ENCODE measurements around the gene NOP14.

Gene NOP14

DNA sequence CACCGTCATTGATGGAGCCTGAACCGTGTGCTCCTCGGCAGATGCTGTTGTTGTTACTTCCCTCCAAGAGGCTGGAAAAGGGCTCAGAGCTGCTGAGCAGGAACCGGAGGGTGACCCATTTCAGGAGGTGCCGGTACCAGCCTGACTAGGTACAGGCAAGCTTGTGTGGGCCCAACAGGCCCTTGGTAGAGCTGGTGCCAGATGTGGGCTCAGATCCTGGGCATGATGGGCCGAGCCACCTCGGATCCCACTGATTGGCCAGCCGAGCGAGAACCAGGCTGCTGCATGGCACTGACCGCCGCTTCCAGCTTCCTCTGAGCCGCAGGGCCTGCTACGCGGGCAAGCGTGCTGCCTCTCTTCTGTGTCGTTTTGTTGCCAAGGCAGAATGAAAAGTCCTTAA lies 33.7 kb downstream of the NOP14 start:
- TF ChIP-seq, protein P1, sequence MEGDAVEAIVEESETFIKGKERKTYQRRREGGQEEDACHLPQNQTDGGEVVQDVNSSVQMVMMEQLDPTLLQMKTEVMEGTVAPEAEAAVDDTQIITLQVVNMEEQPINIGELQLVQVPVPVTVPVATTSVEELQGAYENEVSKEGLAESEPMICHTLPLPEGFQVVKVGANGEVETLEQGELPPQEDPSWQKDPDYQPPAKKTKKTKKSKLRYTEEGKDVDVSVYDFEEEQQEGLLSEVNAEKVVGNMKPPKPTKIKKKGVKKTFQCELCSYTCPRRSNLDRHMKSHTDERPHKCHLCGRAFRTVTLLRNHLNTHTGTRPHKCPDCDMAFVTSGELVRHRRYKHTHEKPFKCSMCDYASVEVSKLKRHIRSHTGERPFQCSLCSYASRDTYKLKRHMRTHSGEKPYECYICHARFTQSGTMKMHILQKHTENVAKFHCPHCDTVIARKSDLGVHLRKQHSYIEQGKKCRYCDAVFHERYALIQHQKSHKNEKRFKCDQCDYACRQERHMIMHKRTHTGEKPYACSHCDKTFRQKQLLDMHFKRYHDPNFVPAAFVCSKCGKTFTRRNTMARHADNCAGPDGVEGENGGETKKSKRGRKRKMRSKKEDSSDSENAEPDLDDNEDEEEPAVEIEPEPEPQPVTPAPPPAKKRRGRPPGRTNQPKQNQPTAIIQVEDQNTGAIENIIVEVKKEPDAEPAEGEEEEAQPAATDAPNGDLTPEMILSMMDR (conservative IDR thresholded peaks at IDR 0.05; ENCODE audit: control insufficient read depth, insufficient read depth, low read depth, low read length), result no peak

DNA sequence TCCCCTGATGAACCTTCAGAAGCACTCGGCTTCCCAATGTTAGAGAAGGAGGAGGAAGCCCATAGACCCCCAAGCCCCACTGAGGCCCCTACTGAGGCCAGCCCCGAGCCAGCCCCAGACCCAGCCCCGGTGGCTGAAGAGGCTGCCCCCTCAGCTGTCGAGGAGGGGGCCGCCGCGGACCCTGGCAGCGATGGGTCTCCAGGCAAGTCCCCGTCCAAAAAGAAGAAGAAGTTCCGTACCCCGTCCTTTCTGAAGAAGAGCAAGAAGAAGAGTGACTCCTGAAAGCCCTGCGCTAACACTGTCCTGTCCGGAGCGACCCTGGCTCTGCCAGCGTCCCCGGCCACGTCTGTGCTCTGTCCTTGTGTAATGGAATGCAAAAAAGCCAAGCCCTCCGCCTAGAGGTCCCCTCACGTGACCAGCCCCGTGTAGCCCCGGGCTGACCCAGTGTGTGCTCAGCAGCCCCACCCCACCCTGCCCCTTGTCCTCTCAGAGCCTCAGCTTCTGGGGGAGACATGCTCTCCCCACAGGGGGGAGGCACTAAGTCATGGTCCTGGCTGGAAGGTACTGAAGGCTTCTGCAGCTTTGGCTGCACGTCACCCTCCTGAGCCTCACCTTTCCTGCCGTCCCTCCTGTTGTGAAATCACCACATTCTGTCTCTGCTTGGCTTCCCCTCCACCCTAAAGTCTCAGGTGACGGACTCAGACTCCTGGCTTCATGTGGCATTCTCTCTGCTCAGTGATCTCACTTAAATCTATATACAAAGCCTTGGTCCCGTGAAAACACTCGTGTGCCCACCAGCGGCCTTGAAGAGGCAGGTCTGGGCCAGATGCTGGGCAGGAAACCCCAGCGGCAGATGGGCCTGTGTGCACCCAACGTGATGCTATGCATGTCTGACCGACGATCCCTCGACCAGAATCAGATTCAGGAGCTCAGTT lies 34.7 kb downstream of the NOP14 start:
- DNase-seq (ENCODE audit: low read depth), result no peak
- TF ChIP-seq, protein P1 (conservative IDR thresholded peaks at IDR 0.05; ENCODE audit: control insufficient read depth, insufficient read depth, low read depth, low read length), result no peak
- no peak overlapping the region for H3K4me3 ChIP-seq (ENCODE audit: control insufficient read depth, low read depth, low read length)

More for the DNA sequence above, 33.7 kb downstream of the NOP14 start:
- no peak for DNase-seq (ENCODE audit: low read depth)
- no peak overlapping the region for H3K4me3 ChIP-seq (ENCODE audit: control insufficient read depth, low read depth, low read length)

DNA sequence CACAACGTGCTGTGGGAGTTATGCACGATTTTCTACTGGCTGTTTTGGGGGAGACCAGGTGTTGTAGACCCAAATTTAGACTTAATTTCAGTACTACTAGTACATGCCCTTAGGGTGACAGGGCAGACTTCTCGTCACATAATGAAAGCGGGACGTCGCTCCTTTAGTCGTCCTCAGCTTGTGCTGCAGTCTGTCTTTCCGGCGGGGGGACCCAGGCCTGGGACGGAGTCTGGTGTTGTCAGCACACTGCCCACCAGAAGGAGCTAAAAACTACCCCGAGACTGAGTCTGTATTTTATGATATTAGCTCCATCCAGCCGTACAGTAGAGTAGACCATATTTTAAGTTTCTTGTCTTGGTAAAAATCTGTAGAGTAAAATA lies 35.5 kb downstream of the NOP14 start:
- H3K4me3 ChIP-seq (ENCODE audit: control insufficient read depth, low read depth, low read length), result no peak overlapping the region
- no peak for DNase-seq (ENCODE audit: low read depth)
- TF ChIP-seq, protein P1 (conservative IDR thresholded peaks at IDR 0.05; ENCODE audit: control insufficient read depth, insufficient read depth, low read depth, low read length), result no peak

DNA sequence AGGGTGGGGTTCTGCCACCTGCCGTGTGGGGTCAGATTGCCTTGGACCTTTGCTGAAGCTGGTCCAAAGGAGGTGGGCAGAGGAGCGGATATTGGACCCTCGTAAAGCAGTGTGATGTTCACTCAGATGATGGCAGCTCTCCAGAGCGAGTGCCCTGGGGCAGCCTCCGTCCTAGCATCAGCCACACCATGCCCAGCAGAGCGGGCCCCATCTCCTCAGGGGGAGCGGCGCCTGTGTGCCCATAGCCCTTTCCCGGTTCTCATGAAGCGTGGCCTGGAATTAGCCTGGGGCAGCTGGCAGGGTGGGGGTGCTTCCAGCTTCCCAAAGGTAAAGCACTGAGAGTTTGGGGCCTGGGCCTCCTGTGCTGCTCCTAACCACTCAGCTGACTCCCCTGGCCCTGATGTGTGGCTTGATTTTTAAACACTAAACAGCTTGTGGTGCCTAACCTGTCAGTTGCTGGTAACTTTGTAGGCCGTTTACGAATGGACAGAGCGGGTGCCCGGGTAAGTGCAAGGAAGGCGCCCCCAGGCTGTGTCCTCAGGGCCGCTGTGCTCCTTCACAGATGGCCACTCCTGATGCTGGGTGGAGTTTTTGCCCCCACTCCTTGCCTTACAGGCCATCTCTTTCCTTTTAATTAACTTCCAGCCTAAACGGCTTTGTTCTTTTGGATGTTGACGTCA lies 36.0 kb downstream of the NOP14 start:
- TF ChIP-seq, protein P1 (conservative IDR thresholded peaks at IDR 0.05; ENCODE audit: control insufficient read depth, insufficient read depth, low read depth, low read length), result no peak
- no peak overlapping the region for H3K4me3 ChIP-seq (ENCODE audit: control insufficient read depth, low read depth, low read length)
- DNase-seq (ENCODE audit: low read depth), result no peak

DNA sequence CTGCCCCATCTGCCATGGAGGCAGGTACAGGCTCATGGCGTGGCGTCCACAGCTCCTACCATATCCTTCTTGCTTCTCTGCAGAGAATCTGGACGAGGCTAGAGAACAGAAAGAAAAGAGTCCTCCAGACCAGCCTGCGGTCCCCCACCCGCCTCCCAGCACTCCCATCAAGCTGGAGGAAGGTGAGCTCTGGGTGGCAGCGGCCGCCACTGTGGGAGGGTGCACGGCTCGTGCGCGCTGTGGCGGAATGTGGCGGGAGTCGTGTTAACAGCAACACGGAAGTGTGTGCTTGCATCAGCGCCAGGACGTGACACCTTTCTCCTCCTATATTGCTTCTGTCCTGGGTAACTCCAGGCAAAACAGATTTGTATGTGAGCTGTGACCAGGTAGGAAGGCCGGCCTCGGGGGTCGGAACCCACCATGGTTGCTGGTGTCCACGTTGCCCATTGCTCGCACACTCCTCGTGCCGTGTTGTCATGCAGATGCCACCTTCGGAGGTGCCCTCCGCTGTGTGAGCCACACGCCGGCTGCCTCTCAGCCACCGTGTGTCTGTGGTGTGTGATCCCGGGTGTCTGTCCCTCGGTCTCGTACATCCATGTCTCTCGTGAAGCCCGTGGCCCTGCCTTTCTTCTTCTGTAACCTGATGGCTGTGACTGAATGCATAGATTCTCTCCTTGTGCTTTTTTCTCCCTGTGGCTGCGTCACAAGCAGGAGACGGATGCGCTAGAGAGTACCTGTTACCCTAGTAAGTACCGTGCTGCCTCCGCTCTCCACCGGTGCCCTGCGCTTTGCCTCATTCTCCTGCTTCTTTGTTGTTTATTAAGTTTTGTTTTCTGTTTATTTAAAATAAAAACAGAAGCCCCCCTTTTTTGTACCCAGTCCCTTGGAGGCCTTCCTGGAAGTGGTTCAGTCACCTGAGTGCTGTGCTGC lies 37.0 kb downstream of the NOP14 start:
- TF ChIP-seq, protein P1 (conservative IDR thresholded peaks at IDR 0.05; ENCODE audit: control insufficient read depth, insufficient read depth, low read depth, low read length), result no peak
- DNase-seq (ENCODE audit: low read depth), result no peak
- no peak overlapping the region for H3K4me3 ChIP-seq (ENCODE audit: control insufficient read depth, low read depth, low read length)

DNA sequence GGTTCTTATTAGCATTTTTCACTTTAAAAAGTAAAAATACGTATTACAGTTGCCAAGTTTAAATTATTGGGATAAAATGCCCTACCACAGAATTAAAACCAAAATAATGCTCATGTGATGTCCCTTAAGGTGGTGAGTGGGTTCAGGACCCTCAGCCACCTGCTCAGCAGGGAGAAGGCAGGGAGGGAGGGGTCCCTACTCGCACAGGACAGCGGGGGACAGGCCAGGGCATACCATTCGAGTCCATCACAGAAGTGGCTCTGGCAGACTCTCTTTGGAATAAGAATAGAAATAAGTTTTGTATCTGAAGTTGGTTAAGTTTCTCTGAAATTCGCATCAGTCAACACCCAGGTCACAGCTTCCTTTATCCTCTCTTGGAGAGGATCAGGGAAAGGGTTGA lies 37.7 kb downstream of the NOP14 start:
- DNase-seq (ENCODE audit: low read depth), result no peak
- TF ChIP-seq, protein P1 (conservative IDR thresholded peaks at IDR 0.05; ENCODE audit: control insufficient read depth, insufficient read depth, low read depth, low read length), result no peak
- H3K4me3 ChIP-seq (ENCODE audit: control insufficient read depth, low read depth, low read length), result no peak overlapping the region

All from fibroblast of mammary gland (primary cell).